K562 (cell line): ENCODE measurements around the gene REG3A.

Source experiments
- AFF1 ChIP-seq, 2 experiments: fragments of 450-650 bp; IDR thresholded peaks; 2 replicates each; pipeline ENCODE4 v1.6.1; 2018; ENCODE audit warnings: mild to moderate bottlenecking in 2 of 2, low read depth in 1 of 2; ENCODE audit not compliant: partially characterized antibody in 2 of 2
- FOXA1 ChIP-seq: fragments of 450-650 bp; IDR thresholded peaks from 2 replicates; pipeline ENCODE4 v1.6.1; 2016; ENCODE audit warnings: mild to moderate bottlenecking, borderline replicate concordance
- THRA ChIP-seq: fragments of 450-650 bp; IDR thresholded peaks from 2 replicates; pipeline ENCODE4 v1.6.1; 2017; ENCODE audit warnings: mild to moderate bottlenecking, moderate library complexity

GRCh38 chr2:79191081-79191480 is 31.5 kb upstream of the REG3A start:
- no peak for TF ChIP-seq AFF1 (IDR thresholded peaks at IDR 0.05; ENCODE audit: low read depth in 1 of 2, partially characterized antibody in 2 of 2)
- TF ChIP-seq FOXA1, result no peak
- no peak for TF ChIP-seq THRA
